GM23338 (cell line): Measurements from ENCODE around the gene RSU1. TPM values are rescaled to one million over a fixed set of nuclear protein-coding genes. Genes with fewer than 3 reads are reported as not detected.

Experiments used
- ATAC-seq: fragments of 200-7000 bp; cut with Tn5 transposase; 3 replicates; pipeline ENCODE4 v1.9.1; 2020
- DNase-seq: peaks from one replicate; pipeline ENCODE4 v3.0.0-alpha.2; 2015; ENCODE audit warnings: low spot score
- H2AFZ ChIP-seq: fragments of 200-600 bp; sonication (generic); 2 replicates; pipeline ENCODE4 v1.8.0; 2016; ENCODE audit warnings: antibody characterized with exemption, mild to moderate bottlenecking, moderate library complexity
- H3F3A ChIP-seq: fragments of 200-600 bp; sonication (generic); replicated peaks from 2 replicates; pipeline ENCODE4 v1.8.0; 2017; ENCODE audit warnings: antibody characterized with exemption, mixed run types, low read depth
- H3K27ac ChIP-seq: fragments of 200-600 bp; sonication (generic); 2 replicates; pipeline ENCODE4 v1.6.1; 2016; ENCODE audit warnings: low read depth
- H3K27me3 ChIP-seq: fragments of 200-600 bp; sonication (generic); 2 replicates; pipeline ENCODE4 v1.8.0; 2016; ENCODE audit warnings: mild to moderate bottlenecking, mixed run types, moderate library complexity; ENCODE audit not compliant: insufficient read depth
- H3K36me3 ChIP-seq: fragments of 200-600 bp; sonication (generic); 2 replicates; pipeline ENCODE4 v1.8.0; 2016; ENCODE audit warnings: mild to moderate bottlenecking; ENCODE audit not compliant: insufficient read depth
- H3K4me1 ChIP-seq: fragments of 200-600 bp; sonication (generic); 2 replicates; pipeline ENCODE4 v1.8.0; 2016; ENCODE audit warnings: mild to moderate bottlenecking, moderate library complexity; ENCODE audit not compliant: insufficient read depth
- H3K4me2 ChIP-seq: fragments of 200-600 bp; sonication (generic); 2 replicates; pipeline ENCODE4 v1.7.1; 2017; ENCODE audit warnings: mixed run types
- H3K4me3 ChIP-seq: fragments of 200-600 bp; sonication (generic); 2 replicates; pipeline ENCODE4 v1.6.1; 2016; ENCODE audit warnings: mixed run types
- H3K79me2 ChIP-seq: fragments of 200-600 bp; sonication (generic); replicated peaks from 2 replicates; pipeline ENCODE4 v1.8.0; 2017; ENCODE audit warnings: mild to moderate bottlenecking; ENCODE audit not compliant: insufficient read depth
- H3K9me2 ChIP-seq: fragments of 200-600 bp; sonication (generic); 2 replicates; pipeline ENCODE4 v1.8.0; 2017; ENCODE audit not compliant: insufficient read depth
- H4K20me1 ChIP-seq: fragments of 200-600 bp; sonication (generic); replicated peaks from 2 replicates; pipeline ENCODE4 v1.8.0; 2017; ENCODE audit warnings: mild to moderate bottlenecking; ENCODE audit not compliant: insufficient read depth
- H3K27ac Mint-ChIP-seq: 2 replicates; pipeline ENCODE4 v1.8.0; 2020; ENCODE audit warnings: inconsistent platforms, mild to moderate bottlenecking, moderate library complexity, mixed read lengths
- H3K27me3 Mint-ChIP-seq: 3 replicates; pipeline ENCODE4 v1.8.0; 2022; ENCODE audit warnings: low read depth, mild to moderate bottlenecking, moderate library complexity, mixed read lengths, inconsistent platforms; ENCODE audit not compliant: insufficient read depth, poor library complexity
- H3K36me3 Mint-ChIP-seq: 3 replicates; pipeline ENCODE4 v1.8.0; 2021; ENCODE audit warnings: low read depth, mild to moderate bottlenecking, inconsistent platforms, moderate library complexity, mixed read lengths
- H3K4me1 Mint-ChIP-seq: 3 replicates; pipeline ENCODE4 v1.8.0; 2020; ENCODE audit warnings: mild to moderate bottlenecking, inconsistent platforms, mixed read lengths
- H3K4me3 Mint-ChIP-seq: 3 replicates; pipeline ENCODE4 v1.8.0; 2021; ENCODE audit warnings: moderate library complexity, mild to moderate bottlenecking, inconsistent platforms, mixed read lengths
- H3K9me3 Mint-ChIP-seq: 3 replicates; pipeline ENCODE4 v1.8.0; 2020; ENCODE audit warnings: moderate library complexity, mild to moderate bottlenecking, inconsistent platforms, mixed read lengths
- CREB1 ChIP-seq: fragments of 250-450 bp; sonication (Bioruptor Pico); IDR thresholded peaks from 2 replicates; pipeline ENCODE4 v1.5.0; 2020; ENCODE audit warnings: low read depth, mild to moderate bottlenecking, moderate library complexity
- CTCF ChIP-seq, 2 experiments: fragments of 200-600 bp in 1 of 2; sonication (generic) in 1 of 2; conservative IDR thresholded peaks; 2 replicates each; pipeline versions ENCODE4 v1.5.1 to v1.6.1; 2016 to 2017; ENCODE audit warnings: antibody characterized with exemption in 2 of 2, low read depth in 2 of 2, mild to moderate bottlenecking in 2 of 2, moderate library complexity in 1 of 2
- ETS1 ChIP-seq: IDR thresholded peaks from 2 replicates; pipeline ENCODE4 v1.6.1; 2016; ENCODE audit warnings: antibody characterized with exemption
- EZH2 ChIP-seq: fragments of 200-600 bp; sonication (generic); IDR thresholded peaks from one replicate; pipeline ENCODE4 v1.8.0; 2017; ENCODE audit warnings: antibody characterized with exemption, mild to moderate bottlenecking, low read depth; ENCODE audit not compliant: unreplicated experiment
- EZH2phosphoT487 ChIP-seq: fragments of 200-600 bp; sonication (generic); IDR thresholded peaks from one replicate; pipeline ENCODE4 v1.8.1; 2018; ENCODE audit warnings: antibody characterized with exemption; ENCODE audit not compliant: unreplicated experiment
- JUNB ChIP-seq: IDR thresholded peaks from one replicate; pipeline ENCODE4 v1.6.1; 2016; ENCODE audit warnings: antibody characterized with exemption; ENCODE audit not compliant: unreplicated experiment
- NANOG ChIP-seq: IDR thresholded peaks from 2 replicates; pipeline ENCODE4 v1.6.1; 2016; ENCODE audit warnings: antibody characterized with exemption, borderline replicate concordance
- POLR2AphosphoS5 ChIP-seq: IDR thresholded peaks from 2 replicates; pipeline ENCODE4 v1.6.1; 2016; ENCODE audit warnings: antibody characterized with exemption, low read depth
- REST ChIP-seq: IDR thresholded peaks from one replicate; pipeline ENCODE4 v1.6.1; 2018; ENCODE audit warnings: antibody characterized with exemption; ENCODE audit not compliant: unreplicated experiment
- STAT1 ChIP-seq: IDR thresholded peaks from one replicate; pipeline ENCODE4 v1.6.1; 2016; ENCODE audit warnings: antibody characterized with exemption; ENCODE audit not compliant: unreplicated experiment
- ZNF114 ChIP-seq: fragments of 250-450 bp; sonication (Bioruptor Pico); IDR thresholded peaks from 2 replicates; pipeline ENCODE4 v1.5.0; 2020; ENCODE audit warnings: mild to moderate bottlenecking, moderate library complexity
- ZNF331 ChIP-seq: fragments of 250-450 bp; sonication (Bioruptor Pico); IDR thresholded peaks from 2 replicates; pipeline ENCODE4 v1.5.0; 2020; ENCODE audit warnings: low read depth, mild to moderate bottlenecking, moderate library complexity
- ZNF462 ChIP-seq: fragments of 250-450 bp; sonication (Bioruptor Pico); IDR thresholded peaks from 2 replicates; pipeline ENCODE4 v1.5.0; 2020; ENCODE audit warnings: mild to moderate bottlenecking, moderate library complexity
- polyA plus RNA-seq: library from polyadenylated mRNA; unstranded; fragments of >200 nt; fragmentation: Nextera tagmentation; extraction: Ambion mirVana; gene quantifications from 2 replicates; pipeline ENCODE4 v1.2.1, GENCODE V29; 2016
- total RNA-seq: library from RNA; depleted of rRNA; stranded (reverse); fragments of >200 nt; shearing (Covaris generic); gene quantifications from 2 replicates; pipeline ENCODE4 v1.2.3, GENCODE V29; 2014

Gene RSU1
- total and polyA plus RNA-seq, 2 experiments from 2014 or later = 62.7 to 96.2 TPM

GRCh38 chr10:16804123-16804522, 13.1 kb downstream of the RSU1 start:
- Histone ChIP-seq H3K9me2 (no peaks in the 10 kb centered on the region), H2AFZ (no peak overlapping the region), H3K36me3 (no peaks in the 10 kb centered on the region), H3K4me2 (no peak overlapping the region), H3K4me1 (peaks cover 19% of the 10 kb centered on the region), H3K79me2 (peaks cover 85% of the 10 kb centered on the region), H3K27me3 (no peaks in the 10 kb centered on the region), H3K27ac (no peak overlapping the region), H3K4me3 (no peak overlapping the region), H3F3A (no peaks in the 10 kb centered on the region), H4K20me1 (no peaks in the 10 kb centered on the region)
- Mint-ChIP-seq H3K4me1 (peaks cover 15% of the 10 kb centered on the region), H3K27me3 (peaks cover 2% of the 10 kb centered on the region), H3K9me3 (peaks cover 11% of the 10 kb centered on the region), H3K4me3 (no peak overlapping the region), H3K27ac (no peak overlapping the region), H3K36me3 (peaks cover 13% of the 10 kb centered on the region; the same call in 2 of the 3 replicates)
- no peak for DNase-seq
- no peak for ATAC-seq
- TF ChIP-seq EZH2 (no peak), STAT1 (no peak), ETS1 (no peak), ZNF462 (CRISPR knock-in tag) (no peak), POLR2AphosphoS5 (no peak), NANOG (no peak), ZNF331 (CRISPR knock-in tag) (no peak), ZNF114 (no peak), REST (no peak), CREB1 (CRISPR knock-in tag) (no peak), JUNB (no peak), CTCF (conservative IDR thresholded peaks at IDR 0.05; ENCODE audit: low read depth in 2 of 2) (no peak), EZH2phosphoT487 (no peak)
